Measurements from ENCODE around the gene ITPKB.

DNA sequence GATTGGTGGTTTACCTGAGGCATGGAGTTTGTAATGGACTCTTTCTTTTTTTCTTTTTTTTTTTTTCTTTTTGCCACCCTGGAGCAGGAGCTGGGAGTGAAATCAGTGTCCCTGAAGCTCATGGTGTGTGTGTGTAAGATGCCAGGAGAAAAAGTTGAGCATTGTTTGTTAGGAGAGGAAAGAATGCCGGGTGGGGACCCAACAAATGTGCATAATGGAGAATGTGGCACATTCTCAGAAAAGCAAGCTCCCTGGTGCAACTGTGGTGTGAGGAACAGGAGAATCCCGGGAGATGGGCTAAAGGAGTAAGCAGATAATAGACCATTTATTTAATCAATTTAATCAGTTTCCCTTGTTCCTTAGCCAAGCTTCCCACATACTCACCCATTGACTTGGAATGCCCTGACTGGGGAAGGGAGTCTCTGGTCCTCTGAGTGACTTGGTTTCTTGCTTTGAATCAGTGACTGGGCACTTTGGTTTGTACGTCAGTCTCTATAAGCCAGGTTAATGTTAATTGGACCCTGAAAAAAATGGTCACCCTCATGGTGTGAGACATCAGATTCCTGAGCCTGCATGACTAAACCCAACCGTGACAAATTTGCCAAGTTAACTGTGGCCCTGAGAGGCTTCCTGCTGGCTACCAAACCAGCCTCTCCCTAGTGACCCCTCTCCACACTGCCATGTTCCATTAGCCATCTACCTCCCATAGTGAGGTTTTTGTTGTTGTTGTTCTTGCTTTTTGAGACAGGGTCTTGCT, 43.9 kb upstream of the ITPKB start:
- no peak for TF ChIP-seq EZH2 (IDR thresholded peaks at IDR 0.05)
- TF ChIP-seq, protein P1, sequence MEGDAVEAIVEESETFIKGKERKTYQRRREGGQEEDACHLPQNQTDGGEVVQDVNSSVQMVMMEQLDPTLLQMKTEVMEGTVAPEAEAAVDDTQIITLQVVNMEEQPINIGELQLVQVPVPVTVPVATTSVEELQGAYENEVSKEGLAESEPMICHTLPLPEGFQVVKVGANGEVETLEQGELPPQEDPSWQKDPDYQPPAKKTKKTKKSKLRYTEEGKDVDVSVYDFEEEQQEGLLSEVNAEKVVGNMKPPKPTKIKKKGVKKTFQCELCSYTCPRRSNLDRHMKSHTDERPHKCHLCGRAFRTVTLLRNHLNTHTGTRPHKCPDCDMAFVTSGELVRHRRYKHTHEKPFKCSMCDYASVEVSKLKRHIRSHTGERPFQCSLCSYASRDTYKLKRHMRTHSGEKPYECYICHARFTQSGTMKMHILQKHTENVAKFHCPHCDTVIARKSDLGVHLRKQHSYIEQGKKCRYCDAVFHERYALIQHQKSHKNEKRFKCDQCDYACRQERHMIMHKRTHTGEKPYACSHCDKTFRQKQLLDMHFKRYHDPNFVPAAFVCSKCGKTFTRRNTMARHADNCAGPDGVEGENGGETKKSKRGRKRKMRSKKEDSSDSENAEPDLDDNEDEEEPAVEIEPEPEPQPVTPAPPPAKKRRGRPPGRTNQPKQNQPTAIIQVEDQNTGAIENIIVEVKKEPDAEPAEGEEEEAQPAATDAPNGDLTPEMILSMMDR (IDR thresholded peaks at IDR 0.05): no peak
